Dendritic cell treated with granulocyte-macrophage colony-stimulating factor and Interleukin-4, amounts not matched to agents 40 ng/mL and 50 ng/mL, for 4 days (primary cell): ENCODE data around the gene FHL2.

ENCODE experiments used
- H3K27ac Mint-ChIP-seq: one replicate; pipeline ENCODE4 v1.8.0; 2022; ENCODE audit warnings: mild to moderate bottlenecking, mixed read lengths
- H3K27me3 Mint-ChIP-seq: one replicate; pipeline ENCODE4 v1.8.0; 2022; ENCODE audit warnings: mild to moderate bottlenecking, mixed read lengths
- H3K36me3 Mint-ChIP-seq: one replicate; pipeline ENCODE4 v1.8.0; 2022; ENCODE audit warnings: low read depth, mixed read lengths
- H3K4me1 Mint-ChIP-seq: one replicate; pipeline ENCODE4 v1.8.0; 2022; ENCODE audit warnings: low read depth, mixed read lengths
- H3K4me3 Mint-ChIP-seq: one replicate; pipeline ENCODE4 v1.8.0; 2022; ENCODE audit warnings: mild to moderate bottlenecking, moderate library complexity, mixed read lengths
- H3K9me3 Mint-ChIP-seq: one replicate; pipeline ENCODE4 v1.8.0; 2022; ENCODE audit warnings: mixed read lengths
- intact Hi-C: fragments of 100-400 bp; cut with micrococcal nuclease; formaldehyde crosslinking; loops from one replicate; pipeline ENCODE4 v1.15.0; 2022

Gene FHL2, protein sequence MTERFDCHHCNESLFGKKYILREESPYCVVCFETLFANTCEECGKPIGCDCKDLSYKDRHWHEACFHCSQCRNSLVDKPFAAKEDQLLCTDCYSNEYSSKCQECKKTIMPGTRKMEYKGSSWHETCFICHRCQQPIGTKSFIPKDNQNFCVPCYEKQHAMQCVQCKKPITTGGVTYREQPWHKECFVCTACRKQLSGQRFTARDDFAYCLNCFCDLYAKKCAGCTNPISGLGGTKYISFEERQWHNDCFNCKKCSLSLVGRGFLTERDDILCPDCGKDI

GRCh38 chr2:105398336-105399206, at the start of gene FHL2:
Gene FHL2 (minus strand): TSS chr2:105399051. CDS start chr2:105386516, 12,535 bp downstream.
- peaks cover 8% of the 10 kb centered on the region for H3K4me1 Mint-ChIP-seq
- no peaks in the 10 kb centered on the region for H3K9me3 Mint-ChIP-seq
- H3K4me3 Mint-ChIP-seq: peak within 1 kb of the TSS; percentile 80
- H3K36me3 Mint-ChIP-seq: no peaks in the 10 kb centered on the region
- H3K27me3 Mint-ChIP-seq: peaks cover 57% of the 10 kb centered on the region
- H3K27ac Mint-ChIP-seq: peak within 1 kb of the TSS; percentile 76
- intact Hi-C loops: no loop called here

GRCh38 chr2:105447476-105447875, 48.6 kb upstream of the FHL2 start:
- no peaks in the 10 kb centered on the region for H3K36me3 Mint-ChIP-seq
- H3K27me3 Mint-ChIP-seq: no peaks in the 10 kb centered on the region
- no peak overlapping the region for H3K4me3 Mint-ChIP-seq
- H3K4me1 Mint-ChIP-seq: no peaks in the 10 kb centered on the region
- H3K9me3 Mint-ChIP-seq: no peaks in the 10 kb centered on the region
- H3K27ac Mint-ChIP-seq: no peak overlapping the region
- intact Hi-C loops: no loop called here

DNA sequence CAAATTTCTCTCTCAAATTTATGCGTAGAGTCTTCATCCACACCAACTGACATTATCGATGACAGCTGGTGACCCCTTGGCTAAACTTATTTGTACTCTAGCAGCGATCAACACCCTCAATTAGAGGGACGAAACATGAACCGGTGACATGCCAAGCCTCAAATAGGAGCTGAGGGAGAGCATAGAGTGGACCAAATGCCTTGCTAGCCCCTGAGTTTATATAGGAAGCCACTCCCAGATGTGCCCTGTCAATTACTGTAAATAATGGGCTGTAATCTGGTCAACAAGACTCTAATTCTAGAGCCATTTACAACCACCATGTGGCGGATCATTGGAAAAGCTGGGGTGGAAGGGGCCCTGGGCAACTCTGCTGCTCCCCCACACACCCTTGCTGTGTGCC, 47.6 kb upstream of the FHL2 start:
- no peaks in the 10 kb centered on the region for H3K36me3 Mint-ChIP-seq
- H3K27ac Mint-ChIP-seq: no peak overlapping the region
- H3K9me3 Mint-ChIP-seq: no peaks in the 10 kb centered on the region
- no peaks in the 10 kb centered on the region for H3K4me1 Mint-ChIP-seq
- intact Hi-C loops: no loop called here
- no peaks in the 10 kb centered on the region for H3K27me3 Mint-ChIP-seq
- H3K4me3 Mint-ChIP-seq: no peak overlapping the region

DNA sequence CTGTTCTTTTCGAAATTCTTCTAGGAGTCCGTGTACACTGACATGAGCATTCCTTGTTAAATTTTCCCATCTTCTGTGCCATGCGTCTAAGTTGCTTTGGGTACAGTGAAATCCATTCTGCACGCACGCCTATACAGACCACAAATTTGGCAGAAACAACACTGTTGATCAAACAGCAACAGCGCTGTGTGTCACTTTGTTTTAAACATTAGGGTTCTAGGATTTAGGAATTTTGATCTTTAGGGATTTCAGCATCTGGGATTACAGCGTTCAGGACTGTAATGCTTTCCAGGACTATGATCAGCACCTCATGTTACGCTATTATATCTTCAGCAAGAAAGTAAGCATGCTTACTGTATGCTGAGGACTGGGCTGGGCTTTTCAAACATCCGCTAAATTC, 47.1 kb upstream of the FHL2 start:
- Mint-ChIP-seq H3K27ac (no peak overlapping the region), H3K4me1 (no peaks in the 10 kb centered on the region), H3K4me3 (no peak overlapping the region), H3K9me3 (no peaks in the 10 kb centered on the region), H3K36me3 (no peaks in the 10 kb centered on the region), H3K27me3 (no peaks in the 10 kb centered on the region)
- intact Hi-C loops: no loop called here

DNA sequence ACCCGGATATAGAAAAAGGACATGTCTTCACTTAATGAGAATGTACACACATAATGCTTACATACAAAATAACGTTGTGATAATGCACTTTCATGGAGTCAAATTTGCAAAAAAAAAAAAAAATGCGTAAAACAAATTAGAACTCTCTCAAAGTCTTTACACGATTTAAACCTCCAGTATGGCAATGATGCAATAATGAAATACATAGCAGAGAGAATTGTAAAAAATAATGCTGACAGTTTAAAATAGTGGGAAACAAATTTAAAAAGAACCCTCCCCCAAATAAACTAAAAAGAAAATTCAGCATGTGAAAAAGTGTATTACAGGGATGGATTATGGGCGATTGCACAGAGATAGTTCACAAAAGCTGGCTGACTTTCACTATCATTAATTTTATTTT, 46.6 kb upstream of the FHL2 start:
- Mint-ChIP-seq H3K27ac (no peak overlapping the region), H3K27me3 (no peaks in the 10 kb centered on the region), H3K4me1 (no peaks in the 10 kb centered on the region), H3K9me3 (no peaks in the 10 kb centered on the region), H3K4me3 (no peak overlapping the region), H3K36me3 (no peaks in the 10 kb centered on the region)
- intact Hi-C loops: no loop called here

DNA sequence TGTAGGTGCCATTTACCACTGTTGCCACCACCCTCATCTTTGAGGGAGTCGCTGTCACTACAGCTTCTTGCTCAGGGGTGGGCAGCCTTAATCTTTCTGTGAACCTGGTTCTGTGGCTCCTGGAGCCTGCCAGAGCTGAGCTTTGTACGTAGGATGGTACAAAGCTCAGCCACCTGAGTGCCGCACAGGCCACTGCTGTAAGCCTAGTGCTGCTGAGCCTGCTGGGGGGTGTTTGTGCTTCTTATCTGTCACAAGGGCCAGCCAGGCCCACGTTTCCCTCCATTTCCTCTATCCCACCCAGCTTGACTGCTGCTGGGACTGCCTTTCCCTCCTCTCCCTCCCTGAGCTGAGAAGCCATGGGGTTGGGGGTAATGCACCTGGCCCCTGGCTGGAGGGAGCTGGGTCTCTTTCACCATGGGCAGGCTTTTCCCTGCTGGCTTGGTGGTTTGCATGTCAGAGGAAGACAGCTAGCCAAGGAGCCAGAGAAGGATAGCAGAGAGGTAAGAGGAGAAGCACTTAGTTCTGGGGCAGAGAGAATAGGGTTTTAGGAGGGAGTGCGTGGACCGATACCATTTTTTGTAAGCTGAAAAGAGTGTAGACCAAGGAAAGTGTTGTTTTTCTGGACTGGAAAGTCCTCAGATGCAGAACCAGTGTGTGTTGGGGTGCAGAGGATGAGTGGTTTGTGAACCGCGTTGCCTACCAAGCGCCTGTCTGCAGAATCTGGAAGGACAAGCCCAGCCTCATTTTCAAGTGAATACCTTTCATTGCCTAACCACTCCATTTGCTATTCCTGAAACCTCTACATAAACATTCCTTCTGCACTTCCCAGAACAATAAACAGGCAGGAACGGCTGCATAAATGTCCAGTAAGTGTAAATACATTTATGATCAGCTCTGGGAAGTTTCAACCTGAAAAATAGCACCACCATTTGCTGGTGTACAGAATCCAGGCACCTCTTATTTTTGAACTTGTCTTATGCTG, 45.1 kb upstream of the FHL2 start:
- Mint-ChIP-seq H3K36me3 (no peaks in the 10 kb centered on the region), H3K9me3 (no peaks in the 10 kb centered on the region), H3K27me3 (no peaks in the 10 kb centered on the region), H3K27ac (no peak overlapping the region), H3K4me3 (no peak overlapping the region), H3K4me1 (no peaks in the 10 kb centered on the region)
- intact Hi-C loops: no loop called here

GRCh38 chr2:105442721-105443120, 43.9 kb upstream of the FHL2 start:
- Mint-ChIP-seq H3K4me1 (no peaks in the 10 kb centered on the region), H3K27me3 (no peaks in the 10 kb centered on the region), H3K27ac (no peak overlapping the region), H3K9me3 (no peaks in the 10 kb centered on the region), H3K36me3 (no peaks in the 10 kb centered on the region), H3K4me3 (no peak overlapping the region)
- intact Hi-C loops: no loop called here

DNA sequence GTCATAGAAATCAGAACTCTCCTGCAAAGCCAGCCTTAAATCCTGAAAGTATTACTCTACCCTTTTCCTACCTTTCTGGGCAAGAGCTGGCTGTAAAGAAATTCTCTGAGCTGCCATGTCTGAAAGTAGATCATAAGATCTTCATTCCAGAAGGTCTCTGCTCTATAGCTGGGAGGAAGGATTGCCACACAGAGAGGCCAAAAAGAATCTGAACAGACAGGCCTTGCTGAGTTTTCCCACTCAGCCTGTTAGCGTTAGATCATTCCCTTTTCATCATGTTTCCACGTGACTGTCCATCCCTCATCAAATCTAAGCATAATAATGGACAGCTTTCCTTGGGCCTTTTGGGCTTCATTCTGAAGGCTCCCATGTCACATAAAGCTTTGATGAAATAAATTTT, 43.2 kb upstream of the FHL2 start:
- no peaks in the 10 kb centered on the region for H3K27me3 Mint-ChIP-seq
- H3K36me3 Mint-ChIP-seq: no peaks in the 10 kb centered on the region
- H3K4me1 Mint-ChIP-seq: no peaks in the 10 kb centered on the region
- no peaks in the 10 kb centered on the region for H3K9me3 Mint-ChIP-seq
- H3K4me3 Mint-ChIP-seq: no peak overlapping the region
- intact Hi-C loops: no loop called here
- H3K27ac Mint-ChIP-seq: no peak overlapping the region

- H3K36me3 Mint-ChIP-seq: no peaks in the 10 kb centered on the region
- intact Hi-C loops: no loop called here
- no peak overlapping the region for H3K4me3 Mint-ChIP-seq
- no peaks in the 10 kb centered on the region for H3K9me3 Mint-ChIP-seq
- H3K27ac Mint-ChIP-seq: no peak overlapping the region
- no peaks in the 10 kb centered on the region for H3K4me1 Mint-ChIP-seq
- no peaks in the 10 kb centered on the region for H3K27me3 Mint-ChIP-seq
These were observed 40.3 kb upstream of the FHL2 start for GRCh38 chr2:105439141-105439540.

DNA sequence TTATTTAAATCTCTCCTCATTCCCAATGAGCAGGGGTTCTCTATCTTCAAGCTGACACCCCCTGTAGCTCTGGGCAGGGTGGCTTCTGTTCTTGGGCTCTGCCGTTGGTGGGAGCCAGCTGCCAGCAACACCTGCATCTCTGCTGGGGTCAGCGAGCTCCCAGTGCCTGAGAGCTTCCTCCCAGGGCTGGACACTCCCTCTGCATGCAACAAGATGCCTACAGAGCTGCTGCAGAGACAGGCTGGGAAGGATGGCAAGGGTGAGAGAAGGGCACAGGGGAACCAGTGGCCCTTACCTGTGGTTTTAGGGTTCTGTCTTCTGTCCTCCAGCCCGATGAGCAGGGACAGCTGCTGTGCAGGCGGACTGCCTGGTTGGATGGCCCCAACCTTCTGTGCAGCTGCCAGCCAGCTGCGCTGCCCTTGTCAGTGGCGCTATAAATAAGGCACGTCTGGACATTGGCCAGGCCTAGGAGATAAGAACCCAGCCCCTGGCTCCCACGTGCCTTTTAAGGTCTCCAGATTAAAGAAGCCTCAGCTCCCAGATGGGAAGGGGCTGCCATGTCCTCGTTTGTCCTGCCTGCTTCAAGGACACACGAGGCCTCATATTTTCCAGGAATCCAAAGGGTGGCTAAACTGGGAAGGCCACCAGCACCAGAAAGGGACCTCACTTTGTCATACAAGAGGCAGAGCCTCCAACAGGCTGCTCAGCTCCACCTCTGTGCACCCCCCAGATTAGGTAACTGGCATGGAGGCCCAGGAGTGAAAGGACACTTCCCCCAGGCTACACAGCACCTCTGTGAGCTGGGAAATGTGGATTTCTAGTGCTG, 39.5 kb upstream of the FHL2 start:
- no peaks in the 10 kb centered on the region for H3K27me3 Mint-ChIP-seq
- H3K4me3 Mint-ChIP-seq: no peak overlapping the region

DNA sequence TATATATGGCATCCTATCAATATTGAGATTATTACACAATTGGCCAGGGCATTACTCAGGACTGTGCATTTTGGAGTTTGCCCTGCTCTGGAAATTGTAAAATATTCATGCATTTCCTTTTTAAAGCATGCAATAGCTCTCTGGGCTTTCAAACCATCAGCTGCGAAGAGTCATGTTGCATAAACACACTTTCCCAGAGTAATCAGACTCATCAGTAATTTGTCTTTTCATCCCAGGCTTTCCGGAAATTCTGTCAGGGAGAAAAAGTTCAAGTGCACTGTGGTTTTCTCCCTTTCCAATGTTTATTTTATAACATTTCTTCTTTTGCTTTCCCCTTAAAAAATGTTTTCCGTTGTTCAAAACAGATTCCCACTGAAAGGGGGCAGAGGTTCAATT, 38.9 kb upstream of the FHL2 start:
- no peak overlapping the region for H3K27ac Mint-ChIP-seq
- H3K4me1 Mint-ChIP-seq: no peaks in the 10 kb centered on the region
- H3K4me3 Mint-ChIP-seq: no peak overlapping the region
- H3K36me3 Mint-ChIP-seq: no peaks in the 10 kb centered on the region
- H3K9me3 Mint-ChIP-seq: no peaks in the 10 kb centered on the region
- intact Hi-C loops: no loop called here
- H3K27me3 Mint-ChIP-seq: peaks cover 1% of the 10 kb centered on the region

More for the DNA sequence above, 39.5 kb upstream of the FHL2 start:
- Mint-ChIP-seq H3K4me1 (no peaks in the 10 kb centered on the region), H3K9me3 (no peaks in the 10 kb centered on the region), H3K27ac (no peak overlapping the region), H3K36me3 (no peaks in the 10 kb centered on the region)
- intact Hi-C loops: no loop called here

DNA sequence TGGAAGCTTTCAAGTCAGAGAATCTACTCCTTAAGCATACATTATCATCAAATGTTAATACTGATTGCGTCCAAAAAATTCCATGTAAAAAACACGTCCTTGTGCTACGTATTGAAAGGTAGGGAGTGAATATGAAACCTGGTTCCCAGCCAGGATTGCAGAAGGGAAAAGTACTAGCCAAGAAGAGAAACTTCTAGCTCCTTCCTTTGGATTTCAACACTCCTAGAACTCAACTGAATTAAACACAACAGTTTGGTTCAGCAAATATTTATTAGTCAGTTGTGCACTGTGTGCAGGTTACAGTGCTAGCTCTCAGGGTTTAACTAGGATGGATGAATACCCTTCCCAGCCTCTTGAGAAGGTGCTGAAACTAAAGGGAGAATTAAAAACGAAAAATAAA, 33.9 kb upstream of the FHL2 start:
- intact Hi-C loops: no loop called here
- no peak overlapping the region for H3K4me3 Mint-ChIP-seq
- peaks cover 1% of the 10 kb centered on the region for H3K27me3 Mint-ChIP-seq
- H3K27ac Mint-ChIP-seq: no peak overlapping the region
- no peaks in the 10 kb centered on the region for H3K36me3 Mint-ChIP-seq
- H3K9me3 Mint-ChIP-seq: no peaks in the 10 kb centered on the region
- no peaks in the 10 kb centered on the region for H3K4me1 Mint-ChIP-seq

GRCh38 chr2:105432044-105432399, 33.2 kb upstream of the FHL2 start:
- no peak overlapping the region for H3K27ac Mint-ChIP-seq
- no peaks in the 10 kb centered on the region for H3K9me3 Mint-ChIP-seq
- H3K27me3 Mint-ChIP-seq: peaks cover 1% of the 10 kb centered on the region
- no peak overlapping the region for H3K4me3 Mint-ChIP-seq
- no peaks in the 10 kb centered on the region for H3K4me1 Mint-ChIP-seq
- intact Hi-C loops: no loop called here
- no peaks in the 10 kb centered on the region for H3K36me3 Mint-ChIP-seq
